SK-N-SH (cell line): ENCODE data around the gene MADCAM1. TPM values are rescaled to one million over a fixed set of nuclear protein-coding genes. Genes with fewer than 3 reads are reported as not detected.

Source experiments
- CTCF ChIA-PET: fragments of 300-600, 350-600 bp; formaldehyde crosslinking; extraction: SDS; loops from one replicate; lab custom pipeline; 2021; lab: Yijun Ruan, JAX
- POLR2A ChIA-PET: fragments of 350-600 bp; sonication (Branson Sonifier 250); formaldehyde crosslinking; extraction: SDS; loops from one replicate; lab custom pipeline; 2020; ENCODE audit warnings: antibody characterized with exemption, inconsistent platforms; lab: Yijun Ruan, JAX
- DNase-seq: peaks from one replicate; pipeline ENCODE4 v3.0.0; 2012
- H2AFZ ChIP-seq: fragments of 200-600 bp; sonication (generic); 2 replicates; pipeline ENCODE4 v1.8.1; 2016; ENCODE audit warnings: antibody characterized with exemption, mild to moderate bottlenecking, low read depth
- H3F3A ChIP-seq: fragments of 200-600 bp; sonication (generic); replicated peaks from 2 replicates; pipeline ENCODE3; 2016; ENCODE audit warnings: antibody characterized with exemption, mild to moderate bottlenecking; ENCODE audit not compliant: insufficient read depth
- H3K27ac ChIP-seq, 2 experiments: fragments of 200-500 bp in 1 of 2; fragments of 200-600 bp in 1 of 2; sonication (Bioruptor generic) in 1 of 2; sonication (generic), shearing (Covaris generic) in 1 of 2; 2 replicates each; pipeline versions ENCODE4 v1.5.1 to v1.6.1; 2014 to 2016; ENCODE audit warnings: low read depth in 2 of 2, inconsistent platforms in 1 of 2, low read length in 1 of 2, mild to moderate bottlenecking in 1 of 2, mixed read lengths in 1 of 2
- H3K27me3 ChIP-seq: fragments of 200-600 bp; sonication (generic), shearing (Covaris generic); 2 replicates; pipeline ENCODE4 v1.6.1; 2016; ENCODE audit warnings: mixed run types; ENCODE audit not compliant: insufficient read depth
- H3K36me3 ChIP-seq, 2 experiments: fragments of 200-500 bp in 1 of 2; fragments of 200-600 bp in 1 of 2; sonication (Bioruptor generic) in 1 of 2; sonication (generic) in 1 of 2; replicated peaks in 1 of 2; 2 replicates each; pipeline versions ENCODE3 to v1.5.1; 2014 to 2016; ENCODE audit warnings: low read length in 1 of 2, mild to moderate bottlenecking in 1 of 2; ENCODE audit not compliant: insufficient read depth in 2 of 2, control insufficient read depth in 1 of 2
- H3K4me1 ChIP-seq, 2 experiments: fragments of 200-500 bp in 1 of 2; fragments of 200-600 bp in 1 of 2; sonication (Bioruptor generic) in 1 of 2; sonication (generic), shearing (Covaris generic) in 1 of 2; 2 replicates each; pipeline versions ENCODE4 v1.5.1 to v1.6.1; 2014 to 2016; ENCODE audit warnings: low read depth in 1 of 2, low read length in 1 of 2, mixed run types in 1 of 2; ENCODE audit not compliant: insufficient read depth in 2 of 2, control insufficient read depth in 1 of 2
- H3K4me2 ChIP-seq: fragments of 200-600 bp; sonication (generic), shearing (Covaris generic); 2 replicates; pipeline ENCODE4 v1.6.1; 2017; ENCODE audit warnings: mixed run types
- H3K4me3 ChIP-seq, 2 experiments: fragments of 200-500 bp in 1 of 2; fragments of 200-600 bp in 1 of 2; sonication (Bioruptor generic) in 1 of 2; sonication (generic), shearing (Covaris generic) in 1 of 2; 2 replicates each; pipeline versions ENCODE4 v1.5.1 to v1.8.1; 2014 to 2016; ENCODE audit warnings: low read depth in 2 of 2, inconsistent platforms in 1 of 2, low read length in 1 of 2, mild to moderate bottlenecking in 1 of 2, mixed read lengths in 1 of 2, moderate library complexity in 1 of 2
- H3K79me2 ChIP-seq: fragments of 200-600 bp; sonication (generic); 2 replicates; pipeline ENCODE4 v1.8.1; 2017; ENCODE audit warnings: mild to moderate bottlenecking; ENCODE audit not compliant: insufficient read depth
- H3K9ac ChIP-seq: fragments of 200-600 bp; sonication (generic); 2 replicates; pipeline ENCODE4 v1.6.1; 2017; ENCODE audit warnings: mixed run types
- H3K9me2 ChIP-seq: fragments of 200-600 bp; sonication (generic); 2 replicates; pipeline ENCODE4 v1.6.1; 2017; ENCODE audit warnings: mixed run types
- H3K9me3 ChIP-seq: fragments of 200-600 bp; sonication (generic); 2 replicates; pipeline ENCODE4 v1.6.1; 2017; ENCODE audit warnings: mixed run types, mild to moderate bottlenecking, moderate library complexity
- H4K20me1 ChIP-seq: fragments of 200-600 bp; sonication (generic); 2 replicates; pipeline ENCODE4 v1.6.1; 2017; ENCODE audit warnings: mild to moderate bottlenecking, mixed run types; ENCODE audit not compliant: insufficient read depth
- CHD2 ChIP-seq: fragments of 150-350 bp; IDR thresholded peaks from 2 replicates; pipeline ENCODE4 v1.6.1; 2018; ENCODE audit warnings: low read length; ENCODE audit not compliant: partially characterized antibody
- EP300 ChIP-seq, 2 experiments: IDR thresholded peaks; 2 replicates each; pipeline versions ENCODE4 v1.4.0 to v1.6.1; 2012; ENCODE audit warnings: borderline replicate concordance in 1 of 2, low read depth in 1 of 2, low read length in 1 of 2
- FOSL2 ChIP-seq: IDR thresholded peaks from 2 replicates; pipeline ENCODE4 v1.4.0; 2012; ENCODE audit warnings: low read depth, mild to moderate bottlenecking, moderate library complexity, borderline replicate concordance
- MEF2A ChIP-seq: IDR thresholded peaks from 2 replicates; pipeline ENCODE4 v1.4.0; 2012; ENCODE audit warnings: low read depth, borderline replicate concordance
- NFIC ChIP-seq: IDR thresholded peaks from 2 replicates; pipeline ENCODE4 v1.4.0; 2012; ENCODE audit warnings: borderline replicate concordance
- NRF1 ChIP-seq: IDR thresholded peaks from 2 replicates; pipeline ENCODE4 v1.6.1; 2012; ENCODE audit warnings: low read depth, mild to moderate bottlenecking, low read length
- POLR2AphosphoS5 ChIP-seq: IDR thresholded peaks from 2 replicates; pipeline ENCODE4 v1.6.1; 2012; ENCODE audit warnings: low read depth, low read length
- RAD21 ChIP-seq: IDR thresholded peaks from 2 replicates; pipeline ENCODE4 v1.6.1; 2012; ENCODE audit warnings: mild to moderate bottlenecking, low read length
- RFX5 ChIP-seq: IDR thresholded peaks from 2 replicates; pipeline ENCODE4 v1.6.1; 2012; ENCODE audit warnings: mild to moderate bottlenecking, improper control_type of control experiment, low read length
- TAF1 ChIP-seq: IDR thresholded peaks from 2 replicates; pipeline ENCODE4 v1.6.1; 2012; ENCODE audit warnings: low read depth, mild to moderate bottlenecking, low read length, moderate library complexity, borderline replicate concordance
- TCF12 ChIP-seq: IDR thresholded peaks from 2 replicates; pipeline ENCODE4 v1.4.0; 2012
- YY1 ChIP-seq: IDR thresholded peaks from 2 replicates; pipeline ENCODE4 v1.4.0; 2012; ENCODE audit warnings: low read depth, mild to moderate bottlenecking
- WGBS: methylation state at CpG from one replicate; pipeline ENCODE4 v1.1.6; 2017; ENCODE audit warnings: low lambda C conversion rate; 5-methylcytosine and 5-hydroxymethylcytosine counted together
- polyA plus RNA-seq, 3 experiments: library from polyadenylated mRNA; depleted of rRNA; stranded (reverse); fragments of >200 nt; gene quantifications; 2 replicates each; pipeline ENCODE4 v1.2.3, GENCODE V29; 2012
- TF ChIP-seq, protein P1 (sequence below): IDR thresholded peaks from 2 replicates; pipeline ENCODE4 v1.4.0; 2012; ENCODE audit warnings: low read depth, borderline replicate concordance
- TF ChIP-seq, protein P2 (sequence below): fragments of 200-600 bp; sonication (generic); IDR thresholded peaks from 2 replicates; pipeline ENCODE4 v1.6.1; 2017; ENCODE audit warnings: antibody characterized with exemption, mild to moderate bottlenecking, moderate library complexity
- TF ChIP-seq, protein P3 (sequence below): IDR thresholded peaks from 2 replicates; pipeline ENCODE4 v1.4.0; 2012; ENCODE audit warnings: low read depth
- TF ChIP-seq, protein P4 (sequence below): fragments of 150-350 bp; IDR thresholded peaks from 2 replicates; pipeline ENCODE4 v1.6.1; 2017; ENCODE audit warnings: antibody characterized with exemption, low read length, low read depth, borderline replicate concordance
- TF ChIP-seq, protein P5 (sequence below): IDR thresholded peaks from 2 replicates; pipeline ENCODE4 v1.6.1; 2012; ENCODE audit warnings: mild to moderate bottlenecking, low read depth, low read length, moderate library complexity

MADCAM1 gene
- polyA plus RNA-seq, 1 of the 3 experiments (the other 2 are of a cell fraction) = 0.81 TPM

DNA sequence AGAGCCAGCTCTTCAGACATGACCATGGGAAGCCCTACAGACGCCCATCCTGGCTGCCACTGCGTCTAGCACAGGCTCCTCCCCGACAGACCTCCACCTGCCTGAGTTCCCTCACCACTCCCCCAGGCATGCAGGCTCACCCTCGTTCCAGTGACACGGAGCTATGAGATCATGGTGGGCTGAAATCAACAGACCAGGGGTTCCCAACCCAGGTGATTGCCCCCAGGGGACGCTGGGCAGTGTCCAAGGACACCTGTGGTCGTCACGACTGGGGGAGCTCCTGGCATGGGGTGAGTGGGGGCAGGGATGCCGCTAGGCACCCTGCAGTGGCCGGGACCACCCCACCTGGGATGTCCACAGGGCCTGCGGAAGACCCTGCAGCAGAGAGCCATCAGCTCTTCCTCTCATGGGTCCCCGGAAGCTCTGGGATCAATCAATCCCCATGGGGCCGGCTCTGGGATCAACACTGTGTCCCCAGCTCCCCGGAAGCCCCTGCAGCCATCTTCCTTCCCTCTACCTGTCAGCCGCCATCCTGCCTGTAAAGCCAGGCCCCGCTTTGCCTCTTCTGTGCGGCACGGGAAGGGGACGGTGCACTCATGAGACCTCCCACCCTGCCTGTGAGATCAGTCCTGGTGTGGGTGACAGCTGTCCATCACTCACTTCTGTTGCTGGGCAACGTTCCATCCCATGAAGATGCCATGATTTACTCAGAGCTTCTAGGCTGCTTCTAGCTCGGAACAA lies 12.8 kb upstream of the MADCAM1 start:
- Histone ChIP-seq H3K9ac (no peak overlapping the region), H3K9me3 (no peaks in the 10 kb centered on the region), H3K36me3 (no peaks in the 10 kb centered on the region), H3K4me3 (no peak overlapping the region), H3K9me2 (no peaks in the 10 kb centered on the region), H2AFZ (no peak overlapping the region), H3K4me1 (peaks cover 0 to 20% of the 10 kb centered on the region in 2 experiments; a peak in 1 of 4 replicates), H3K27me3 (no peaks in the 10 kb centered on the region), H4K20me1 (no peaks in the 10 kb centered on the region), H3F3A (peaks cover 24% of the 10 kb centered on the region), H3K4me2 (no peak overlapping the region), H3K27ac (peak overlapping the region in 1 of 2 experiments; percentile 18; a peak in 1 of 4 replicates), H3K79me2 (no peaks in the 10 kb centered on the region)
- peak; percentile 14 for DNase-seq
- ChIA-PET CTCF (interaction anchor here (1.0 to 1.9 kb wide), 5 partner anchors 12 to 217 kb away, joined by 4 to 6 read pairs (median 6); partner anchors contain the start of gene MADCAM1), POLR2A (no interaction called here)
- no peak for TF ChIP-seq FOSL2
- no peak for TF ChIP-seq NFIC
- TF ChIP-seq, protein P1, sequence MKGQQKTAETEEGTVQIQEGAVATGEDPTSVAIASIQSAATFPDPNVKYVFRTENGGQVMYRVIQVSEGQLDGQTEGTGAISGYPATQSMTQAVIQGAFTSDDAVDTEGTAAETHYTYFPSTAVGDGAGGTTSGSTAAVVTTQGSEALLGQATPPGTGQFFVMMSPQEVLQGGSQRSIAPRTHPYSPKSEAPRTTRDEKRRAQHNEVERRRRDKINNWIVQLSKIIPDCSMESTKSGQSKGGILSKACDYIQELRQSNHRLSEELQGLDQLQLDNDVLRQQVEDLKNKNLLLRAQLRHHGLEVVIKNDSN = no peak
- no peak for TF ChIP-seq EP300 (IDR thresholded peaks at IDR 0.05; ENCODE audit: borderline replicate concordance in 1 of 2, low read depth in 1 of 2, low read length in 1 of 2)
- no peak for TF ChIP-seq NRF1
- TF ChIP-seq RFX5 = no peak
- TF ChIP-seq, protein P2, sequence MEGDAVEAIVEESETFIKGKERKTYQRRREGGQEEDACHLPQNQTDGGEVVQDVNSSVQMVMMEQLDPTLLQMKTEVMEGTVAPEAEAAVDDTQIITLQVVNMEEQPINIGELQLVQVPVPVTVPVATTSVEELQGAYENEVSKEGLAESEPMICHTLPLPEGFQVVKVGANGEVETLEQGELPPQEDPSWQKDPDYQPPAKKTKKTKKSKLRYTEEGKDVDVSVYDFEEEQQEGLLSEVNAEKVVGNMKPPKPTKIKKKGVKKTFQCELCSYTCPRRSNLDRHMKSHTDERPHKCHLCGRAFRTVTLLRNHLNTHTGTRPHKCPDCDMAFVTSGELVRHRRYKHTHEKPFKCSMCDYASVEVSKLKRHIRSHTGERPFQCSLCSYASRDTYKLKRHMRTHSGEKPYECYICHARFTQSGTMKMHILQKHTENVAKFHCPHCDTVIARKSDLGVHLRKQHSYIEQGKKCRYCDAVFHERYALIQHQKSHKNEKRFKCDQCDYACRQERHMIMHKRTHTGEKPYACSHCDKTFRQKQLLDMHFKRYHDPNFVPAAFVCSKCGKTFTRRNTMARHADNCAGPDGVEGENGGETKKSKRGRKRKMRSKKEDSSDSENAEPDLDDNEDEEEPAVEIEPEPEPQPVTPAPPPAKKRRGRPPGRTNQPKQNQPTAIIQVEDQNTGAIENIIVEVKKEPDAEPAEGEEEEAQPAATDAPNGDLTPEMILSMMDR = no peak
- no peak for TF ChIP-seq RAD21
- TF ChIP-seq, protein P3, sequence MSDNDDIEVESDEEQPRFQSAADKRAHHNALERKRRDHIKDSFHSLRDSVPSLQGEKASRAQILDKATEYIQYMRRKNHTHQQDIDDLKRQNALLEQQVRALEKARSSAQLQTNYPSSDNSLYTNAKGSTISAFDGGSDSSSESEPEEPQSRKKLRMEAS = no peak
- no peak for TF ChIP-seq POLR2AphosphoS5
- no peak for TF ChIP-seq MEF2A
- no peak for TF ChIP-seq TAF1
- WGBS = 70% methylated on average over 8 of the region's 21 CpGs

DNA sequence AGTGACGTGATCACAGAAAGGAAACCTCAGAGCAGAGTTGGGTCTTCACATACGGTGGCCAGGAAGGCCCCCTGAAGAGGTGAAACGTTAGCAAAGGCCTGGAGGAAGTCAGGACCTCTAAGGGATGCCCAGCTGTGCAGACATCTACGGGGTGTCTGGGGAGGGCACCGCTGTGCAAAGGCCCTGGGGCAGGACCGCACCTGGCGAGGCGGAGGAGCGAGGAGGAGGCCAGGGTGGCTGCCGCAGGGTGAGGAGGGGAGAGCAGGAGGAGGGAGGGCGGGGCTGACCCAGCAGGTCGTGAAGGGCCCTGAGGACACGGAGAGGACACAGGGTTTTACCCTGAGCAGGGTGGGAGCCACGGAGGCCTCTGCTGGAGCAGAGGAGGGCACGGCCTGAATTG lies 11.8 kb upstream of the MADCAM1 start:
- H3K36me3 ChIP-seq = no peaks in the 10 kb centered on the region
- TF ChIP-seq CHD2 (no peak), TCF12 (no peak), YY1 (no peak), TAF1 (no peak)
- TF ChIP-seq, protein P4, sequence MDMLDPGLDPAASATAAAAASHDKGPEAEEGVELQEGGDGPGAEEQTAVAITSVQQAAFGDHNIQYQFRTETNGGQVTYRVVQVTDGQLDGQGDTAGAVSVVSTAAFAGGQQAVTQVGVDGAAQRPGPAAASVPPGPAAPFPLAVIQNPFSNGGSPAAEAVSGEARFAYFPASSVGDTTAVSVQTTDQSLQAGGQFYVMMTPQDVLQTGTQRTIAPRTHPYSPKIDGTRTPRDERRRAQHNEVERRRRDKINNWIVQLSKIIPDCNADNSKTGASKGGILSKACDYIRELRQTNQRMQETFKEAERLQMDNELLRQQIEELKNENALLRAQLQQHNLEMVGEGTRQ = no peak
- TF ChIP-seq, protein P5, sequence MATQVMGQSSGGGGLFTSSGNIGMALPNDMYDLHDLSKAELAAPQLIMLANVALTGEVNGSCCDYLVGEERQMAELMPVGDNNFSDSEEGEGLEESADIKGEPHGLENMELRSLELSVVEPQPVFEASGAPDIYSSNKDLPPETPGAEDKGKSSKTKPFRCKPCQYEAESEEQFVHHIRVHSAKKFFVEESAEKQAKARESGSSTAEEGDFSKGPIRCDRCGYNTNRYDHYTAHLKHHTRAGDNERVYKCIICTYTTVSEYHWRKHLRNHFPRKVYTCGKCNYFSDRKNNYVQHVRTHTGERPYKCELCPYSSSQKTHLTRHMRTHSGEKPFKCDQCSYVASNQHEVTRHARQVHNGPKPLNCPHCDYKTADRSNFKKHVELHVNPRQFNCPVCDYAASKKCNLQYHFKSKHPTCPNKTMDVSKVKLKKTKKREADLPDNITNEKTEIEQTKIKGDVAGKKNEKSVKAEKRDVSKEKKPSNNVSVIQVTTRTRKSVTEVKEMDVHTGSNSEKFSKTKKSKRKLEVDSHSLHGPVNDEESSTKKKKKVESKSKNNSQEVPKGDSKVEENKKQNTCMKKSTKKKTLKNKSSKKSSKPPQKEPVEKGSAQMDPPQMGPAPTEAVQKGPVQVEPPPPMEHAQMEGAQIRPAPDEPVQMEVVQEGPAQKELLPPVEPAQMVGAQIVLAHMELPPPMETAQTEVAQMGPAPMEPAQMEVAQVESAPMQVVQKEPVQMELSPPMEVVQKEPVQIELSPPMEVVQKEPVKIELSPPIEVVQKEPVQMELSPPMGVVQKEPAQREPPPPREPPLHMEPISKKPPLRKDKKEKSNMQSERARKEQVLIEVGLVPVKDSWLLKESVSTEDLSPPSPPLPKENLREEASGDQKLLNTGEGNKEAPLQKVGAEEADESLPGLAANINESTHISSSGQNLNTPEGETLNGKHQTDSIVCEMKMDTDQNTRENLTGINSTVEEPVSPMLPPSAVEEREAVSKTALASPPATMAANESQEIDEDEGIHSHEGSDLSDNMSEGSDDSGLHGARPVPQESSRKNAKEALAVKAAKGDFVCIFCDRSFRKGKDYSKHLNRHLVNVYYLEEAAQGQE = no peak

More for the DNA sequence above, 11.8 kb upstream of the MADCAM1 start:
- CTCF ChIA-PET = interaction anchor here (1.1 to 1.9 kb wide), 3 partner anchors 11 to 26 kb away, joined by 5 to 6 read pairs (median 6); partner anchors contain the start of gene MADCAM1
- Histone ChIP-seq H3K9me2 (no peaks in the 10 kb centered on the region), H3K79me2 (no peaks in the 10 kb centered on the region), H3K4me3 (no peak overlapping the region), H3K9me3 (no peaks in the 10 kb centered on the region), H3K4me1 (peaks cover 0 to 21% of the 10 kb centered on the region in 2 experiments; a peak in 1 of 4 replicates), H3K27ac (no peak overlapping the region), H2AFZ (no peak overlapping the region), H4K20me1 (no peaks in the 10 kb centered on the region), H3K4me2 (no peak overlapping the region), H3K9ac (no peak overlapping the region), H3F3A (peaks cover 24% of the 10 kb centered on the region), H3K27me3 (no peaks in the 10 kb centered on the region)
- WGBS = 70% methylated on average over 14 of the region's 15 CpGs
- DNase-seq = no peak
- POLR2A ChIA-PET = no interaction called here
